ENCODE data around the gene LMO3.

LMO3 gene

GRCh38 chr12:16513231-16513630, 92.7 kb downstream of the LMO3 start:
- H3K27ac ChIP-seq, result no peak overlapping the region
- no peaks in the 10 kb centered on the region for H3K36me3 ChIP-seq
- no peaks in the 10 kb centered on the region for H3K27me3 ChIP-seq
- no peaks in the 10 kb centered on the region for H3K4me1 ChIP-seq (ENCODE audit: control insufficient read depth in 1 of 2, insufficient read depth in 1 of 2, low read depth in 1 of 2, low read length in 1 of 2)
- no peak overlapping the region for H3K4me3 ChIP-seq (ENCODE audit: low read depth in 1 of 2, low read length in 1 of 2)
- no peaks in the 10 kb centered on the region for H3K9me3 ChIP-seq
- TF ChIP-seq, protein P1, sequence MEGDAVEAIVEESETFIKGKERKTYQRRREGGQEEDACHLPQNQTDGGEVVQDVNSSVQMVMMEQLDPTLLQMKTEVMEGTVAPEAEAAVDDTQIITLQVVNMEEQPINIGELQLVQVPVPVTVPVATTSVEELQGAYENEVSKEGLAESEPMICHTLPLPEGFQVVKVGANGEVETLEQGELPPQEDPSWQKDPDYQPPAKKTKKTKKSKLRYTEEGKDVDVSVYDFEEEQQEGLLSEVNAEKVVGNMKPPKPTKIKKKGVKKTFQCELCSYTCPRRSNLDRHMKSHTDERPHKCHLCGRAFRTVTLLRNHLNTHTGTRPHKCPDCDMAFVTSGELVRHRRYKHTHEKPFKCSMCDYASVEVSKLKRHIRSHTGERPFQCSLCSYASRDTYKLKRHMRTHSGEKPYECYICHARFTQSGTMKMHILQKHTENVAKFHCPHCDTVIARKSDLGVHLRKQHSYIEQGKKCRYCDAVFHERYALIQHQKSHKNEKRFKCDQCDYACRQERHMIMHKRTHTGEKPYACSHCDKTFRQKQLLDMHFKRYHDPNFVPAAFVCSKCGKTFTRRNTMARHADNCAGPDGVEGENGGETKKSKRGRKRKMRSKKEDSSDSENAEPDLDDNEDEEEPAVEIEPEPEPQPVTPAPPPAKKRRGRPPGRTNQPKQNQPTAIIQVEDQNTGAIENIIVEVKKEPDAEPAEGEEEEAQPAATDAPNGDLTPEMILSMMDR (IDR thresholded peaks at IDR 0.05), result no peak

- TF ChIP-seq, protein P1 (IDR thresholded peaks at IDR 0.05), result no peak
These were observed 96.6 kb downstream of the LMO3 start for GRCh38 chr12:16509411-16509810.

GRCh38 chr12:16506394-16506793, 99.6 kb downstream of the LMO3 start:
- Histone ChIP-seq H3K27me3 (no peaks in the 10 kb centered on the region), H3K4me3 (ENCODE audit: low read depth in 1 of 2, low read length in 1 of 2) (no peak overlapping the region), H3K27ac (no peak overlapping the region), H3K4me1 (ENCODE audit: control insufficient read depth in 1 of 2, insufficient read depth in 1 of 2, low read depth in 1 of 2, low read length in 1 of 2) (no peaks in the 10 kb centered on the region), H3K9me3 (no peaks in the 10 kb centered on the region), H3K36me3 (no peaks in the 10 kb centered on the region)
- TF ChIP-seq, protein P1 (IDR thresholded peaks at IDR 0.05), result no peak

More at GRCh38 chr12:16509411-16509810, 96.6 kb downstream of the LMO3 start:
- Histone ChIP-seq H3K9me3 (no peaks in the 10 kb centered on the region), H3K27ac (no peak overlapping the region), H3K4me3 (ENCODE audit: low read depth in 1 of 2, low read length in 1 of 2) (no peak overlapping the region), H3K36me3 (no peaks in the 10 kb centered on the region), H3K4me1 (ENCODE audit: control insufficient read depth in 1 of 2, insufficient read depth in 1 of 2, low read depth in 1 of 2, low read length in 1 of 2) (no peaks in the 10 kb centered on the region), H3K27me3 (no peaks in the 10 kb centered on the region)

GRCh38 chr12:16504200-16504599, 101.8 kb downstream of the LMO3 start:
- H3K27me3 ChIP-seq, result no peaks in the 10 kb centered on the region
- no peak overlapping the region for H3K4me3 ChIP-seq (ENCODE audit: low read depth in 1 of 2, low read length in 1 of 2)
- no peaks in the 10 kb centered on the region for H3K9me3 ChIP-seq
- TF ChIP-seq, protein P1 (IDR thresholded peaks at IDR 0.05), result no peak
- no peaks in the 10 kb centered on the region for H3K4me1 ChIP-seq (ENCODE audit: control insufficient read depth in 1 of 2, insufficient read depth in 1 of 2, low read depth in 1 of 2, low read length in 1 of 2)
- no peaks in the 10 kb centered on the region for H3K36me3 ChIP-seq
- H3K27ac ChIP-seq, result no peak overlapping the region

- H3K27ac ChIP-seq, result no peak overlapping the region
- H3K4me1 ChIP-seq (ENCODE audit: control insufficient read depth in 1 of 2, insufficient read depth in 1 of 2, low read depth in 1 of 2, low read length in 1 of 2), result no peaks in the 10 kb centered on the region
- H3K4me3 ChIP-seq (ENCODE audit: low read depth in 1 of 2, low read length in 1 of 2), result no peak overlapping the region
- H3K9me3 ChIP-seq, result no peaks in the 10 kb centered on the region
- no peaks in the 10 kb centered on the region for H3K27me3 ChIP-seq
- TF ChIP-seq, protein P1 (IDR thresholded peaks at IDR 0.05), result no peak
- H3K36me3 ChIP-seq, result no peaks in the 10 kb centered on the region
These were observed 106.4 kb downstream of the LMO3 start for GRCh38 chr12:16499611-16500010.

Data from neutrophil (primary cell).